GM12878 (cell line): Measurements from ENCODE around the gene PRR7. TPM values are rescaled to one million over a fixed set of nuclear protein-coding genes. Genes with fewer than 3 reads are reported as not detected.
"Not testable (repeated sequence)": the region's sequence is repeated elsewhere in the genome, so short reads cannot be mapped to it uniquely, and the experiment has no call there.

Source experiments
- ATAC-seq: fragments of 200-7000 bp; cut with Tn5 transposase; 3 replicates; pipeline ENCODE4 v1.9.1; 2020; ENCODE audit warnings: mild to moderate bottlenecking, moderate library complexity
- BruUV-seq: library from RNA; stranded (reverse); fragments of 400-500 nt; replicated peaks from 2 replicates; lab custom pipeline; 2021; lab: Mats Ljungman, UMichigan
- CTCF ChIA-PET: fragments of 300-600 bp; sonication (Branson Sonifier 250); formaldehyde crosslinking; extraction: SDS; loops from one replicate; lab custom pipeline; 2021; ENCODE audit warnings: inconsistent platforms; lab: Yijun Ruan, JAX
- POLR2A ChIA-PET: fragments of 350-600 bp; formaldehyde crosslinking; extraction: SDS; loops from one replicate; lab custom pipeline; 2021; ENCODE audit warnings: inconsistent platforms; lab: Charles Lee
- RAD21 ChIA-PET: fragments of 300-600 bp; sonication (Branson Sonifier 250); formaldehyde crosslinking; loops from one replicate; lab custom pipeline; 2023; ENCODE audit warnings: antibody characterized with exemption; ENCODE audit not compliant: unreplicated experiment; lab: Charles Lee
- SMC1A ChIA-PET: fragments of 300-600 bp; sonication (Branson Sonifier 250); formaldehyde crosslinking; loops from one replicate; lab custom pipeline; 2023; ENCODE audit not compliant: unreplicated experiment, uncharacterized antibody; lab: Charles Lee
- DNase-seq: peaks from one replicate; pipeline ENCODE4 v3.0.0-alpha.2; 2011; ENCODE audit warnings: low read depth, low spot score
- FAIRE-seq: peaks from 3 replicates; lab custom pipeline; 2011; peaks lifted over from hg19 to GRCh38; lab: Jason Lieb, UNC
- H2AFZ ChIP-seq: 2 replicates; pipeline ENCODE4 v1.6.0; 2011; ENCODE audit warnings: low read depth, low read length, control low read depth; ENCODE audit not compliant: control insufficient read depth
- H3K27ac ChIP-seq: 2 replicates; pipeline ENCODE4 v1.5.1; 2011; ENCODE audit warnings: control low read depth; ENCODE audit not compliant: control insufficient read depth, insufficient read depth
- H3K27me3 ChIP-seq, 2 experiments: replicated peaks in 1 of 2; 2 replicates each; pipeline versions ENCODE4 v1.6.0 to v1.6.1; 2011; ENCODE audit warnings: low read length in 1 of 2; ENCODE audit not compliant: control insufficient read depth in 2 of 2, insufficient read depth in 2 of 2
- H3K36me3 ChIP-seq, 2 experiments: 2 replicates each; pipeline ENCODE4 v1.5.1; 2011; ENCODE audit warnings: low read length in 1 of 2; ENCODE audit not compliant: control insufficient read depth in 2 of 2, insufficient read depth in 2 of 2
- H3K4me1 ChIP-seq: 2 replicates; pipeline ENCODE4 v1.6.1; 2011; ENCODE audit warnings: mild to moderate bottlenecking, low read length, moderate library complexity, mixed read lengths; ENCODE audit not compliant: control insufficient read depth, insufficient read depth
- H3K4me2 ChIP-seq: 2 replicates; pipeline ENCODE4 v1.6.0; 2011; ENCODE audit warnings: control low read depth; ENCODE audit not compliant: control insufficient read depth, insufficient read depth
- H3K4me3 ChIP-seq: fragments of 200-600 bp; sonication (generic); 2 replicates; pipeline ENCODE4 v1.5.1; 2016
- H3K79me2 ChIP-seq: 2 replicates; pipeline ENCODE4 v1.6.0; 2011; ENCODE audit warnings: low read length; ENCODE audit not compliant: control insufficient read depth, insufficient read depth
- H3K9ac ChIP-seq: 2 replicates; pipeline ENCODE4 v1.8.0; 2011; ENCODE audit warnings: low read length, control low read depth, mixed read lengths; ENCODE audit not compliant: control insufficient read depth, insufficient read depth
- H3K9me3 ChIP-seq: replicated peaks from 3 replicates; pipeline ENCODE4 v1.5.1; 2011; ENCODE audit warnings: mild to moderate bottlenecking, low read length; ENCODE audit not compliant: control insufficient read depth, insufficient read depth
- H4K20me1 ChIP-seq: 2 replicates; pipeline ENCODE4 v1.6.0; 2011; ENCODE audit not compliant: control insufficient read depth, insufficient read depth
- ETV6 ChIP-seq, 2 experiments: fragments of 450-650 bp in 1 of 2; IDR thresholded peaks in 1 of 2; conservative IDR thresholded peaks in 1 of 2; 2 replicates each; pipeline ENCODE4 v1.6.1; 2014; ENCODE audit warnings: antibody characterized with exemption in 1 of 2, borderline replicate concordance in 1 of 2, low read depth in 1 of 2, mild to moderate bottlenecking in 1 of 2, moderate library complexity in 1 of 2
- WGBS: methylation state at CpG from one replicate; pipeline ENCODE4 v1.1.6; 2016; ENCODE audit warnings: low lambda C conversion rate; ENCODE audit not compliant: insufficient replicate concordance, insufficient coverage; ENCODE audit errors: missing lambda C conversion rate; 5-methylcytosine and 5-hydroxymethylcytosine counted together
- in situ Hi-C: fragments of 300-500 bp; cut with MboI; formaldehyde crosslinking; loops from 9 replicates; pipeline ENCODE4 v1.14.3; 2018; ENCODE audit warnings: mixed read lengths
- intact Hi-C: fragments of 100-400 bp; cut with micrococcal nuclease; formaldehyde crosslinking; loops from one replicate; pipeline ENCODE4 v1.14.2; 2022; ENCODE audit not compliant: unreplicated experiment
- polyA plus RNA-seq, 11 experiments: library from polyadenylated mRNA; depleted of rRNA in 4 of 11; unstranded in 6 of 11; stranded (reverse) in 5 of 11; fragments of >200 nt; fragmentation: Nextera tagmentation in 4 of 11; fragmentation: Illumina TruSeq in 1 of 11; extraction: Ambion mirVana in 4 of 11; extraction: Trizol in 1 of 11; gene quantifications; 1 replicate in 1 of 11; 2 replicates in 10 of 11; pipeline versions ENCODE4 v1.2.1 to v1.2.3, GENCODE V29; 2011 to 2016; ENCODE audit warnings: inconsistent platforms in 2 of 11, missing spikeins in 2 of 11, low read depth in 1 of 11
- total RNA-seq, 4 experiments: library from RNA; depleted of rRNA in 3 of 4; stranded (reverse); fragments of >200 nt in 3 of 4; fragmentation: Illumina TruSeq in 1 of 4; extraction: Trizol in 1 of 4; gene quantifications; 2 replicates each; pipeline versions ENCODE4 v1.2.1 to v1.2.3, GENCODE V29; 2013 to 2021
- TF ChIP-seq, protein P1 (sequence below): fragments of 450-650 bp; conservative IDR thresholded peaks from 2 replicates; pipeline ENCODE4 v1.6.1; 2017; ENCODE audit warnings: mild to moderate bottlenecking, moderate library complexity

PRR7 gene
- total and polyA plus RNA-seq, 10 of the 15 experiments (the other 5 are each of a cell fraction or from before 2014, with no cell fraction given), result 0.09 to 18.8 (median 4.6) TPM; not detected in 2

DNA sequence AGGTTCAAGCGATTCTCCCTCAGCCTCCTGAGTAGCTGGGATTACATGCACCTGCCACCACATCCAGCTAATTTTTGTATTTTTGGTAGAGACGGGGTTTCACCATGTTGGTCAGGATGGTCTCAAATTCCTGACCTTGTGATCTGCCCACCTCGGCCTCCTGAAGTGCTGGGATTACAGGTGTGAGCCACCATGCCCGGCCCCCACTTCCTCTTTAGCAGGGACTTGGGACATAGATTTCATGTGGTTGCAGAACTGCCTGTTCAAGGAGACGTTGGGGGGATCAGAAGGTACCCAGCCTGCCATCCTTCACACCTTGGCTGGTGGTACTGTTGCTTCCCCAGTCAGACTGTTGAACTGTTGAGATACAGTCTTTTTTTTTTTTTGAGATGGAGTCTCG lies 29.5 kb upstream of the PRR7 start:
- RAD21 ChIA-PET, result interaction anchor here (0.9 kb wide), 1 partner anchor 15 kb away, joined by 3 read pairs; no protein-coding TSS in a partner anchor
- SMC1A ChIA-PET, result interaction anchor here (1.0 to 1.1 kb wide), 2 partner anchors 11 to 12 kb away, joined by 3 read pairs; no protein-coding TSS in a partner anchor
- in situ Hi-C loops, result not testable (repeated sequence)

DNA sequence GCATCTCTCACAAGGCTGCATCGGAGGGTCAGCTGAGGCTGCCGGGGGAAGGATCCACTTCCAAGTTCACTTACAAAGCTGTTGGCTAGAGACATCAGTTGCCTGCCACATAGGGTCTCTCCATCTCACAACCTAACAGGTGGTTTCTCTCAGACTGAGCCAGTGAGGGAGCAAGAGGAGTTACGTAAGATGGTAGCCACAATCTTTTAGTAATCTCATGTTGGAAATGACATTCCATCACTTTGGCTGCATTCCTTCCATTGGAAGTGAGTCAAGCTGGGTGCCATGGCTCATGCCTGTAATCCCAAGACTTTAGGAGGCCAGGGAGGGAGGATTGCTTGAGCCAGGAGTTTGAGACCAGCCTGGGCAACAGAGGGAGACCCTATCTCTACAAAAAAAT lies 27.6 kb upstream of the PRR7 start:
- TF ChIP-seq, protein P1, sequence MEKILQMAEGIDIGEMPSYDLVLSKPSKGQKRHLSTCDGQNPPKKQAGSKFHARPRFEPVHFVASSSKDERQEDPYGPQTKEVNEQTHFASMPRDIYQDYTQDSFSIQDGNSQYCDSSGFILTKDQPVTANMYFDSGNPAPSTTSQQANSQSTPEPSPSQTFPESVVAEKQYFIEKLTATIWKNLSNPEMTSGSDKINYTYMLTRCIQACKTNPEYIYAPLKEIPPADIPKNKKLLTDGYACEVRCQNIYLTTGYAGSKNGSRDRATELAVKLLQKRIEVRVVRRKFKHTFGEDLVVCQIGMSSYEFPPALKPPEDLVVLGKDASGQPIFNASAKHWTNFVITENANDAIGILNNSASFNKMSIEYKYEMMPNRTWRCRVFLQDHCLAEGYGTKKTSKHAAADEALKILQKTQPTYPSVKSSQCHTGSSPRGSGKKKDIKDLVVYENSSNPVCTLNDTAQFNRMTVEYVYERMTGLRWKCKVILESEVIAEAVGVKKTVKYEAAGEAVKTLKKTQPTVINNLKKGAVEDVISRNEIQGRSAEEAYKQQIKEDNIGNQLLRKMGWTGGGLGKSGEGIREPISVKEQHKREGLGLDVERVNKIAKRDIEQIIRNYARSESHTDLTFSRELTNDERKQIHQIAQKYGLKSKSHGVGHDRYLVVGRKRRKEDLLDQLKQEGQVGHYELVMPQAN, result no peak
- TF ChIP-seq ETV6 (conservative IDR thresholded peaks at IDR 0.05 in 1 of 2, IDR thresholded peaks at IDR 0.05 in 1 of 2; ENCODE audit: borderline replicate concordance in 1 of 2, low read depth in 1 of 2), result no peak
- no peak overlapping the region for H3K9ac ChIP-seq
- H3K79me2 ChIP-seq, result no peaks in the 10 kb centered on the region
- ChIA-PET SMC1A (interaction anchor here (1.2 to 1.5 kb wide), 2 partner anchors 10 to 15 kb away, joined by 3 to 4 read pairs; no protein-coding TSS in a partner anchor), CTCF (interaction anchor here (1.1 kb wide), 1 partner anchor 14 kb away, joined by 4 read pairs; no protein-coding TSS in a partner anchor), RAD21 (no interaction called here), POLR2A (no interaction called here)
- no peak overlapping the region for H3K27ac ChIP-seq
- in situ Hi-C loops (no loop called here), intact Hi-C loops (no loop called here)
- H3K4me3 ChIP-seq, result no peak overlapping the region
- no peaks in the 10 kb centered on the region for H3K9me3 ChIP-seq
- no peaks in the 10 kb centered on the region for H3K27me3 ChIP-seq
- H3K4me1 ChIP-seq, result no peaks in the 10 kb centered on the region
- H3K4me2 ChIP-seq, result no peak overlapping the region
- no peaks in the 10 kb centered on the region for H3K36me3 ChIP-seq
- ATAC-seq (no peak), DNase-seq (no peak), FAIRE-seq (no peak)
- WGBS, result 98% methylated on average over 3 of the region's 3 CpGs
- no peak overlapping the region for H2AFZ ChIP-seq
- BruUV-seq, result no TSS peak
- no peaks in the 10 kb centered on the region for H4K20me1 ChIP-seq

More for the DNA sequence above, 29.5 kb upstream of the PRR7 start:
- H2AFZ ChIP-seq, H3K36me3 ChIP-seq, FAIRE-seq, H3K27me3 ChIP-seq, H4K20me1 ChIP-seq, intact Hi-C loops, H3K9me3 ChIP-seq, H3K9ac ChIP-seq, H3K27ac ChIP-seq, BruUV-seq, H3K4me2 ChIP-seq, H3K4me3 ChIP-seq, DNase-seq, ATAC-seq, H3K79me2 ChIP-seq: not testable (repeated sequence)
- H3K4me1 ChIP-seq, result peaks cover 16% of the 10 kb centered on the region
- ChIA-PET POLR2A (interaction anchor here (1.2 to 7.0 kb wide), 4 partner anchors 8 to 17 kb away, joined by 3 to 107 read pairs (median 4); partner anchors contain the start of genes F12 and GRK6), CTCF (interaction anchor here (0.7 to 6.3 kb wide), 4 partner anchors 13 to 103 kb away, joined by 3 to 38 read pairs (median 4); no protein-coding TSS in a partner anchor)
- 55% methylated on average over 6 of the region's 6 CpGs for WGBS

DNA sequence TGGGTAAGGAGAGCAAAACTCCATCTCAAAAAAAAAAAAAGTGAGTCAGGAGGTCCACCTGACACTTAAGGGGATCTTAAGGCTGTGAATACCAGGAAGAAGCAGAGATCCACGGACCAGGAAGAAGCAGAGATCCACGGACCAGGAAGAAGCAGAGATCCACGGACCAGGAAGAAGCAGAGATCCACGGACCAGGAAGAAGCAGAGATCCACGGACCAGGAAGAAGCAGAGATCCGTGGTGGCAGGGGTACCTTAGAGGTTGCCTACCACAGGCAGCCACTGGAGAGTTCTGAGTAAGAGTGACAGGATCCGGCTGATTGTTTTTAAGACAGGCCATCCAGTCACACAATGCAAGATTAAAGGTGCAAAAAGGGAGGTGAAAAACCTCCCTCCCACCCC lies 26.1 kb upstream of the PRR7 start:
- BruUV-seq, H3K36me3 ChIP-seq, H3K9me3 ChIP-seq, H3K4me1 ChIP-seq, H3K4me2 ChIP-seq, H2AFZ ChIP-seq, FAIRE-seq, RAD21 ChIA-PET, H3K27me3 ChIP-seq, H3K79me2 ChIP-seq, intact Hi-C loops, in situ Hi-C loops, H4K20me1 ChIP-seq, POLR2A ChIA-PET, ATAC-seq, H3K27ac ChIP-seq, CTCF ChIA-PET, DNase-seq, H3K9ac ChIP-seq, H3K4me3 ChIP-seq: not testable (repeated sequence)
- WGBS, result 40% methylated on average over 7 of the region's 7 CpGs
- SMC1A ChIA-PET, result interaction anchor here (1.5 kb wide), 1 partner anchor 16 kb away, joined by 6 read pairs; no protein-coding TSS in a partner anchor
